ENCODE data around the gene NPDC1. TPM values are rescaled to one million over a fixed set of nuclear protein-coding genes. Genes with fewer than 3 reads are reported as not detected.
"Not testable (repeated sequence)": the region's sequence is repeated elsewhere in the genome, so short reads cannot be mapped to it uniquely, and the experiment has no call there.

NPDC1 gene
- total RNA-seq, 3 donors from 2014 or later, result 21.9 to 63.9 (median 63.1) TPM

DNA sequence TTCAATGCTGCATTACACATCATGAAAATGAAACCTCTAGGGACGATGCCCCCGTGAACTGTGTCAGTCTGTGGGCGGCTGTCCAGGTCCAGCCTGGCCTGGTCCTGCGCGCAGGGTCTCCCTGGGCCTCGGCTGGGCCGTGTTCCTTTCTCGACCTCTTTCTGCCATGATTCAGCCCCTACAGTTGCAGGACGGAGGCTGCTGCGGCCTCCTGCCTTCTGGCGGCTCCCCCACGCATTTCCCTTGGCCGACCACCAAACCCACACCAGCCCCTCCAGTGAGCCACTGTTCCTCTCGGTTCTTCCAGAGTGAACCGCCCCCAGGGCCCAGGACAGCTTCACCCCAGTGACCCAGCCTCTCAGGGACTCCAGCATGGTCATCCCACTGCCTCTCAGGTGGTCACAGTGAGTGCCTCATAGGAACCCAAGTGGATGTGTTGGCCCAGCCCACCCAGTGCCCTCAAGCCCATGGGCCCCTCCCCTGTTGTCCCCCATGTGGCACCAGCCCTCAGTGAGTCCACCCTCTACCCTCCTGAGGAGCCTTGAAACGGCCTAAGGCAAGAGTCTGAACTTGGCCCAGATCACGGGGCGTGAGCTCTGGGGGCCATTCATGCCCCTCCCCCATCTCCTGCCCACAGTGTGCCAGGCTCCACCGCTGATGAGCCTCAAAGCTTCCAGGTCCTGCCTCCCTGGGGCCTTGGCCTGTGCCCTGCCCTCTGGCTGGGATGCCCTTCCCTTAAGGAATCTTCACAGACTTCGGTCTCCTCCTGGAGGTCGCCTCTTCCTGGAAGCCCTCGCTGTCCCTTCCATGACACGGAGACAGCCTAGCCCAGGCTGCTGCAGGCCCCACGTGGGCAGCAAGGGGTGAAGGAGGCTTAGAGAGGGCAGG lies 39.6 kb downstream of the NPDC1 start:
- Histone ChIP-seq H3K4me1 (no peaks in the 10 kb centered on the region), H3K27me3 (no peaks in the 10 kb centered on the region), H3K9me3 (peaks cover 0 to 6% of the 10 kb centered on the region in 2 donors), H3K36me3 (no peaks in the 10 kb centered on the region), H3K4me3 (no peak overlapping the region), H3K27ac (no peak overlapping the region)
- no peak for DNase-seq (ENCODE audit: low spot score in 2 of 2)
- intact Hi-C loops (cut with DNase I; ENCODE audit: low total_unique reads), result no loop called here
- TF ChIP-seq, protein P1, sequence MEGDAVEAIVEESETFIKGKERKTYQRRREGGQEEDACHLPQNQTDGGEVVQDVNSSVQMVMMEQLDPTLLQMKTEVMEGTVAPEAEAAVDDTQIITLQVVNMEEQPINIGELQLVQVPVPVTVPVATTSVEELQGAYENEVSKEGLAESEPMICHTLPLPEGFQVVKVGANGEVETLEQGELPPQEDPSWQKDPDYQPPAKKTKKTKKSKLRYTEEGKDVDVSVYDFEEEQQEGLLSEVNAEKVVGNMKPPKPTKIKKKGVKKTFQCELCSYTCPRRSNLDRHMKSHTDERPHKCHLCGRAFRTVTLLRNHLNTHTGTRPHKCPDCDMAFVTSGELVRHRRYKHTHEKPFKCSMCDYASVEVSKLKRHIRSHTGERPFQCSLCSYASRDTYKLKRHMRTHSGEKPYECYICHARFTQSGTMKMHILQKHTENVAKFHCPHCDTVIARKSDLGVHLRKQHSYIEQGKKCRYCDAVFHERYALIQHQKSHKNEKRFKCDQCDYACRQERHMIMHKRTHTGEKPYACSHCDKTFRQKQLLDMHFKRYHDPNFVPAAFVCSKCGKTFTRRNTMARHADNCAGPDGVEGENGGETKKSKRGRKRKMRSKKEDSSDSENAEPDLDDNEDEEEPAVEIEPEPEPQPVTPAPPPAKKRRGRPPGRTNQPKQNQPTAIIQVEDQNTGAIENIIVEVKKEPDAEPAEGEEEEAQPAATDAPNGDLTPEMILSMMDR (IDR thresholded peaks at IDR 0.05), result no peak
- no peak for TF ChIP-seq POLR2AphosphoS5 (IDR thresholded peaks at IDR 0.05)
- TF ChIP-seq POLR2A (IDR thresholded peaks at IDR 0.05), result no peak

DNA sequence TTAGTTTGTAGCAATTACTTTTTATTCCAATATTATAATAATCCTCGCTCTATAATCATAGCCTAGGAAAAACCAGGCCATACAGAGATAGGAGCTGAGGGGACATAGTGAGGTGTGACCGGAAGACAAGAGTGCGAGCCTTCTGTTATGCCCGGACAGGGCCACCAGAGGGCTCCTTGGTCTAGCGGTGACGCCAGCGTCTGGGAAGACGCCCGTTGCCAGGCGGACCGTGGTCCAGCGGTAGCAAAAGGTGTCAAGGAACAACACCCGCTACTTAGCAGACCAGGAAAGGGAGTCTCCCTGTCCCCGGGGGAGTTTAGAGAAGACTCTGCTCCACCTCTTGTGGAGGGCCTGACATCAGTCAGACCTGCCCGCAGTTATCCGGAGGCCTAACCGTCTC lies 41.7 kb downstream of the NPDC1 start:
- H3K27ac ChIP-seq; DNase-seq (ENCODE audit: low spot score in 2 of 2); H3K4me1 ChIP-seq; H3K4me3 ChIP-seq; intact Hi-C loops (cut with DNase I; ENCODE audit: low total_unique reads); H3K36me3 ChIP-seq; H3K9me3 ChIP-seq; H3K27me3 ChIP-seq: not testable (repeated sequence)
- TF ChIP-seq, protein P1 (IDR thresholded peaks at IDR 0.05), result peak in 2 of 3 donors; percentile 15 to 31

DNA sequence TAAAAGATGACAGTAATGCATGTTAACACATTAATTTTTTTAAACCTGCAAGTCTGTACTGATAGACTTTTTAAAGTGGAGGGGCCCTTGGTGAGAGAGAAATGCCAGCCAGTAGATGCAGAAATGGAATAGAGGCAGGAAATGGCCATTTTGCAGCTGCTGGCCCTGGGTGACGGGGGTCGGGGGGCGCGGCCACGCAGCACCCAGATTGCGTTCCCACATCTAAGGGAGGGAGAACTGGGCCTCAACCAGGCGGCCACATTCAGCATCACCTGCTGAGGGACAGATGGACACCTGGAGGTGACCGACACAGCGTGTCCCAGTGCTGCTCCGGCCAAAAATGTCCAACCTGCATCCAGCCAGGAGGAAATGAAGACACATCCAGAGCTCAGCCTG lies 43.3 kb downstream of the NPDC1 start:
- Histone ChIP-seq H3K27me3 (no peaks in the 10 kb centered on the region), H3K9me3 (peaks cover 0 to 6% of the 10 kb centered on the region in 2 donors), H3K36me3 (no peaks in the 10 kb centered on the region), H3K4me1 (no peaks in the 10 kb centered on the region), H3K4me3 (no peak overlapping the region), H3K27ac (no peak overlapping the region)
- no peak for TF ChIP-seq POLR2A (IDR thresholded peaks at IDR 0.05)
- TF ChIP-seq POLR2AphosphoS5 (IDR thresholded peaks at IDR 0.05), result no peak
- TF ChIP-seq, protein P1 (IDR thresholded peaks at IDR 0.05), result no peak
- DNase-seq (ENCODE audit: low spot score in 2 of 2), result no peak
- intact Hi-C loops (cut with DNase I; ENCODE audit: low total_unique reads), result loop anchor here (1.0 kb wide), 1 partner anchor 41 kb away; no protein-coding TSS in a partner anchor

DNA sequence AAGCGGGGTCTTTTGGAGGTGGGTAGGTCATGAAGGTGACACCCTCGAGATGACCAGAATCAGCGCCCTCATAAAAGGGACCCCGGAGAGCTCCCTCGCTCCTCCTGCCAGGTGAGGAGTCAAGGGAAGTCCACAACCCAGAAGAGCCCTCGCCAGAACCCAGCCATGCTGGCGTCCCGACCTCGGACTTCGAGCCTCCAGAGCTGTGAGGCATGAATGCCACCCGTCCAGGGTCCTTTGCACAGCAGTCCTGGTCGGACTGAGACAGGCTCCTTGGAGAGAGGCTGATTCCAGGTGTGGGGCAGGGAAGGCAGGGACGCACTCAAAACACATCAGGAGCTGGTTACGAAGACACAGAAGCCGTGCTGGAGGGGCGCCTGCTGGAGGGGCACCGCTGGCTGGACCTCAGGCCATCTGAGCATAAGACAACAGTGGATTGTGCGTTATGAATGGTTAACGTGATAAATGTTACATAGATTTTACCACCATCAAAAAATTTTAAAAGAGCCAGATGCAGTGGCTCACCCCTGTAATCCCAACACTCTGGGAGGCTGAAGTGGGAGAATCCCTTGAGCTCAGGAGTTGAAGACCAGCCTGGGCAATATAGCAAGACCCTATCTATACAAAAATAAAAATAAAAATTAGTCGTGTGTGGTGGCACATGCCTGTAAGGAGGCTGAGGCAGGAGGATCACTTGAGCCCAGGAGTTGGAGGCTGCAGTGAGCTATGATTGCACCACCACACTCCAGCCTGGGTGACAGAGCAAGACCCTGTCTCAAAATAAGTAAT lies 43.9 kb downstream of the NPDC1 start:
- no peaks in the 10 kb centered on the region for H3K4me1 ChIP-seq
- H3K36me3 ChIP-seq, result no peaks in the 10 kb centered on the region
- no peaks in the 10 kb centered on the region for H3K27me3 ChIP-seq
- H3K9me3 ChIP-seq, result peaks cover 0 to 6% of the 10 kb centered on the region in 2 donors
- H3K27ac ChIP-seq, result no peak overlapping the region
- no peak for DNase-seq (ENCODE audit: low spot score in 2 of 2)
- H3K4me3 ChIP-seq, result no peak overlapping the region
- TF ChIP-seq, protein P1 (IDR thresholded peaks at IDR 0.05), result no peak
- TF ChIP-seq POLR2A (IDR thresholded peaks at IDR 0.05), result no peak
- no peak for TF ChIP-seq POLR2AphosphoS5 (IDR thresholded peaks at IDR 0.05)
- intact Hi-C loops (cut with DNase I; ENCODE audit: low total_unique reads), result no loop called here

All from breast epithelium (tissue), 4 donors.